ENCODE measurements around the gene GRIA4. TPM values are rescaled to one million over a fixed set of nuclear protein-coding genes. Genes with fewer than 3 reads are reported as not detected.

GRIA4 gene
- polyA plus RNA-seq, 1 of the 3 experiments (the other 2 are of a cell fraction), result 0.02 TPM

- TF ChIP-seq EZH2phosphoT487 (IDR thresholded peaks at IDR 0.05; ENCODE audit: borderline replicate concordance, low read depth) (no peak), GABPA (IDR thresholded peaks at IDR 0.05; ENCODE audit: low read depth) (no peak), MEF2A (IDR thresholded peaks at IDR 0.05; ENCODE audit: borderline replicate concordance, low read depth) (no peak), REST (IDR thresholded peaks at IDR 0.05; ENCODE audit: low read depth, low read length) (no peak), FOXJ3 (CRISPR knock-in tag; IDR thresholded peaks at IDR 0.05) (no peak), ELF1 (IDR thresholded peaks at IDR 0.05) (no peak), YY1 (IDR thresholded peaks at IDR 0.05; ENCODE audit: low read depth) (no peak)
Observed at GRCh38 chr11:105968021-105968697, 358.3 kb downstream of the GRIA4 start (continued).

GRCh38 chr11:105969756-105970155, 359.9 kb downstream of the GRIA4 start:
- no peaks in the 10 kb centered on the region for H3K27me3 ChIP-seq (ENCODE audit: insufficient read depth)
- H3K27ac ChIP-seq (ENCODE audit: low read depth in 2 of 2, low read length in 1 of 2), result peak overlapping the region in 1 of 2 experiments; percentile 72; a peak in 1 of 4 replicates
- CTCF ChIA-PET, result no interaction called here
- H3K9me3 ChIP-seq, result no peaks in the 10 kb centered on the region
- no peak overlapping the region for H3K4me2 ChIP-seq
- no peak for DNase-seq
- H2AFZ ChIP-seq (ENCODE audit: low read depth), result no peak overlapping the region
- H3K9me2 ChIP-seq, result no peaks in the 10 kb centered on the region
- POLR2A ChIA-PET, result no interaction called here
- no peak overlapping the region for H3K9ac ChIP-seq
- no peaks in the 10 kb centered on the region for H3K79me2 ChIP-seq (ENCODE audit: insufficient read depth)
- 23% methylated on average over 1 of the region's 1 CpG for WGBS (ENCODE audit: low lambda C conversion rate)
- no peaks in the 10 kb centered on the region for H3F3A ChIP-seq (replicated peaks; ENCODE audit: insufficient read depth)
- H3K4me3 ChIP-seq (ENCODE audit: low read depth in 2 of 2, low read length in 1 of 2), result no peak overlapping the region
- TF ChIP-seq PBX3 (IDR thresholded peaks at IDR 0.05), result peak; percentile 89
- TF ChIP-seq NFIC (IDR thresholded peaks at IDR 0.05; ENCODE audit: borderline replicate concordance), result peak; percentile 22; the same call in 1 of the 2 replicates
- TF ChIP-seq EP300 (IDR thresholded peaks at IDR 0.05; ENCODE audit: borderline replicate concordance in 1 of 2, low read depth in 1 of 2, low read length in 1 of 2), result peak; percentile 54 to 55; a peak in 3 of 4 replicates
- no peak for TF ChIP-seq RXRA (IDR thresholded peaks at IDR 0.05; ENCODE audit: borderline replicate concordance, low read depth)
- TF ChIP-seq JUND (IDR thresholded peaks at IDR 0.05), result peak; percentile 58; the same call in 1 of the 2 replicates
- TF ChIP-seq CTCF (IDR thresholded peaks at IDR 0.05), result no peak
- TF ChIP-seq TEAD4 (IDR thresholded peaks at IDR 0.05; ENCODE audit: borderline replicate concordance, insufficient read depth), result peak; percentile 30; the same call in 1 of the 2 replicates
- TF ChIP-seq FOSL2 (IDR thresholded peaks at IDR 0.05; ENCODE audit: borderline replicate concordance, low read depth), result peak; percentile 49; the same call in 1 of the 2 replicates
- 0 out of 2 replicates have a peak, but pooled peaks have one; percentile 32 for TF ChIP-seq FOXM1 (IDR thresholded peaks at IDR 0.05; ENCODE audit: low read depth)
- TF ChIP-seq RFX5 (IDR thresholded peaks at IDR 0.05; ENCODE audit: low read length), result no peak
- TF ChIP-seq TCF12 (IDR thresholded peaks at IDR 0.05), result peak; percentile 95
- no peak for TF ChIP-seq IRF3 (IDR thresholded peaks at IDR 0.05; ENCODE audit: low read depth, low read length)
- peak; percentile 69; the same call in 1 of the 2 replicates for TF ChIP-seq POLR2AphosphoS5 (IDR thresholded peaks at IDR 0.05; ENCODE audit: low read depth, low read length)
- H4K20me1 ChIP-seq (ENCODE audit: insufficient read depth), result no peaks in the 10 kb centered on the region
- no peaks in the 10 kb centered on the region for H3K36me3 ChIP-seq (replicated peaks in 1 of 2; ENCODE audit: control insufficient read depth in 1 of 2, insufficient read depth in 2 of 2, low read length in 1 of 2)
- H3K4me1 ChIP-seq (ENCODE audit: control insufficient read depth in 1 of 2, insufficient read depth in 2 of 2, low read depth in 1 of 2, low read length in 1 of 2), result no peaks in the 10 kb centered on the region; a peak in 1 of 4 replicates

Measured in SK-N-SH (cell line).